Glomerular endothelial cell (primary cell): ENCODE results near the gene APLP1. TPM values are rescaled to one million over a fixed set of nuclear protein-coding genes. Genes with fewer than 3 reads are reported as not detected.
"Not testable (repeated sequence)": the region's sequence is repeated elsewhere in the genome, so short reads cannot be mapped to it uniquely, and the experiment has no call there.

Source experiments
- DNase-seq: peaks from one replicate; pipeline ENCODE4 v3.0.0-alpha.2; 2011; ENCODE audit warnings: low read depth, low spot score; ENCODE audit errors: extremely low read depth
- total RNA-seq: library from RNA; depleted of rRNA; stranded (reverse); fragments of >200 nt; gene quantifications from 2 replicates; pipeline ENCODE4 v1.2.3, GENCODE V29; 2015

The APLP1 gene
- total RNA-seq, 1 donor from 2014 or later = 14.9 TPM

DNA sequence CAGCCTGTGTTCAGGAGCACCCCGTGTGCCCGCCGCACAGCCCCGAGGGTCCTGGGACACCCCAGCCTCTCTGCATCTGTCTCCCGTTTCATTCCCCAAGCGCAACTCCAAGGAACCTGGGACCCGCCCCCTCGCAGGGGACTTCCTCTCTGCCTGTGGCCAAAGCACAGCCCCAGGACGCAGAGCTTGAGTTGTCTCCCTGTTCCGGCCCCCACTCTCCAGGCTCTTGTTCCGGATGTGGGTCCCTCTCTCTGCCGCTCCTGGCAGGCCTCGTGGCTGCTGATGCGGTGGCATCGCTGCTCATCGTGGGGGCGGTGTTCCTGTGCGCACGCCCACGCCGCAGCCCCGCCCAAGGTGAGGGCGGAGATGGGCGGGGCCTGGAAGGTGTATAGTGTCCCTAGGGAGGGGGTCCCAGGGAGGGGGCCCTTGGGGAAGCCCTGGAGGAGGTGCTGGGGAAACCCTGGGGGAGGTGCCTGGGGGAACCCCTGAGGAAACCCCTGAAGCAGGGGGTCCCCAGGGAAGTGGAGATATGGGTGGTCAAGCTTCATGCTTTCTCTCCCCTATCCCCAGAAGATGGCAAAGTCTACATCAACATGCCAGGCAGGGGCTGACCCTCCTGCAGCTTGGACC is 35.3 kb downstream of the APLP1 start:
- no peak for DNase-seq

DNA sequence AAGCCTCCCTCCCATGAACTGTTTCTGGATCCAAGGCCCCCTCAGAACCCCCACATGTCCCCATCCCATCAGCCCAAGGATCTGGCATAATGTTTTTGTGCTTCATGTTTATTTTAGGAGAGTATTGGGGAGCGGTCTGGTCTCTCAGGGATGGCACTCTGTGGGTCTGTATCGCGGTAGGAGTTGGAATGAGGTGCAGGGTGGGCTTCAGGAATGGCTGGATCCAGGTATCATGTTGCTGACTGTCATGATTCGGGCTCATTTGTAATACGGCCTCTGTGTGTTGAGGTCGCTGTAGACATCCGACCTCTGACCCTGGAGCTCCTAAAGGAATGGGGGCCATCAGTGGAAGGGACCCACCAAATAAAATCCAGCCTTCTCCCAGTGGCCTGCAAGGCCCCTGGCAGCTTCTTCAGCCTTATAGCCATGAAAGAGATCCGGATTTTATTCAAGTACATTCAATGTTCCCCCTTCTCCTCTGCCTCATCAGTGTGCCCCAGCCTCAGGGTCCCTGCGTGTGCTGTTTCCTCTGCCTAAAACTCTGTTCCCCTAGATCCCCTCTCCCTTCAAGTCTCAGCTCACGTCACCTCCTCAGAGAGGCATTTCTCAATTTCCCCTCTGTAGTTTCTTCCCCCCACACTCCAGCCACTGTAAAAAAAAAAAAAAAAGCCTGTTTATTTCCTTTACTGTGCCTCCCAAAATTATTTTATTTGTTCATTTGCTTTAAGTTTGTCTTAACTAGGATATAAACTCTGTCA is 36.1 kb downstream of the APLP1 start:
- DNase-seq = no peak

DNA sequence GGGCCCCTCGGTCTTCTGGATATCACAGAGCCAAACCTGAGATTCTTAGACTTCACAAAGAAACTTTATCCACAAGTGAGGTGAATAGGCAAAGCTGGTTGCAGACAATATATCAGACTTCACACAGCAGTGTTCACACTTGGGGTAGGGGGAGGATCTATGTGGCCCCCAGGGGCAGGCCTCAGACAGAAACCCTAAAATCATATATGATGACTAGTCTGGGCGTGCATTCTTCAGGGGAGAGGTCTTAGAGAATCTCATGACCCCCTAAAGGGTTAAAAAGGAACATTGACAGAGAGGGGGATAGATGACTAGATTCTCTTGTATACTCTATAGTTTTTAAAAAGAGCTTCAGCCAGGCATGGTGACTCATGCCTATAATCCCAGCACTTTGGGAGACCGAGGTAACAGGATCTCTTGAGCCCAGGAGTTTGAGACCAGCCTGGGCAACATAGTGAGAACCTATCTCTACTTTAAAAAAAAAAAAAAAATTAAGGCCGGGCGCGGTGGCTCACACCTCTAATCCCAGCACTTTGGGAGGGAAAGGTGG is 36.9 kb downstream of the APLP1 start:
- no peak for DNase-seq

DNA sequence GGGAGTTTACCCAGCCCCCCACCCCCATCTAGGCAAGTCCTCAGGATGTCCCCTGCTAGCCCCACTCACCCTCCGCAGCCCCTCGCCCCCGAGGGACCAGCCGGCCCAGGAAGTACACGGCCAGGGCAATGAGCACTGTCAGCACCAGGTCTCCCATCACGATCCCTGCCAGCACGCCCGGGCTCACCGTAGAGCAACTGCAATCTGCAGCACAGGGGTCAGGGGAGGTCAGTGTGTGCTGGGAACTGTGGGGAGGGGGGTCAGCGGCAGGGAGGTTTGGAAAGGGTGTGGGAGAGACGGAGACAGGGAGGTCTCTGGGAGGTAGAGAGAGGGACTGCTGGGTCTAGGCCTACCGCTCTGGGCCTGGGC is 39.0 kb downstream of the APLP1 start:
- DNase-seq = no peak

DNA sequence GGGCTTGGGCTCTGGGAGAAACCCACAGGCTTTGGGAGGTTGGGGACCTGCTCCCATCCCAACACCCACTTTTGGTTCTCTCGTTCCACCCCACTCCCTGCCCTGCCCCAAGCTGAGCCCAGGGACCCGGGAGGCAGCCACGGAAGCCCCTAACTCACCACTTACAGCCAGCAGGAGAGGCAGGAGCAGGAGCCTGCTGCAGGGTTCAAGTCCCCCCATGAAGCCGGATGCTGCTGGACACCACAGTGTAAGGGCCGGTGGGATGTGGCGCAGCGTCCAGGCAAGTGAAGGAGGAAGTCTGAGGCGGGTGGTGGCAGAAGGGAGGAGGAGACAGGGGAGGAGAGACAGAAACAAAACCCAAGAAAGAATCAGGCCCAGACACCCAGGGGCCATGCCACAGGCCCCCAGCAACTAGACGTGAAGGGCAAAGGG is 39.7 kb downstream of the APLP1 start, which contains the start of gene TYROBP:
TSS of gene TYROBP (minus strand) at position 286 of the 432 bp plus-strand sequence. CDS start at position 219, 67 bp downstream.
- no peak for DNase-seq

DNA sequence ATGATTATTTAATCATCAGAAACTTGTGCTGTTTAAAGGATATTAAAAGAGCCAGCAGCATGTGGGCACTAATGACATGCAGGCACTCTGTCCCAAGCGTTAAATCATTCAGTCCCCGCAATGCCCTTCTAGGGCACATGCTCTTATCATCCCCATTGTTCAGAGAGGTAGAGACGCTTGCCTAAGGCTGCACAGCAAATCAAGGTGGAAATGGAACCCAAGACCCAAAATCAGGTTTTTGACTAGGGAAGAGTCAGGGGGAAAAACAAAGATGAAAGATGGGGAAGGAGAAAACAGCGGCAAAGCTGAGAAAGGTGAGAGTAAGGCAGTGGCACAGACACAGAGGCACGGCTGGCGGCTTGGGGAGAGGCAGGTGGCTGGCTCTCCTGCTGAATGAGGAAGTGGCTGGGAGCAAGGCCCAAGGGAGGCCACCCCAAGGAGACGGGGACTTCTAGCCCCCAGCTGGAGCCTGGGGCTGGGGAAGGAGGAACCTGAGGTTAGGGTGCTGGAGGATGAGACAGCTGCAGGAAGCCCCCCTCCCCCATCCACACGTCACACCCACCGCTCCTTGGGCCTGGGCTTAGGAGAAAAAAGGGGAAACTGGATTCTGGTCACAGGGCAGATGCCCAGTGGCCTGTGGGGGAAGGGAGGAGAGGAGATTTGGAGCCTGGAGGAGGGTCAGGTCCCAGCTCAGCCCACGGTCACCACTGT is 40.8 kb downstream of the APLP1 start:
- no peak for DNase-seq

DNA sequence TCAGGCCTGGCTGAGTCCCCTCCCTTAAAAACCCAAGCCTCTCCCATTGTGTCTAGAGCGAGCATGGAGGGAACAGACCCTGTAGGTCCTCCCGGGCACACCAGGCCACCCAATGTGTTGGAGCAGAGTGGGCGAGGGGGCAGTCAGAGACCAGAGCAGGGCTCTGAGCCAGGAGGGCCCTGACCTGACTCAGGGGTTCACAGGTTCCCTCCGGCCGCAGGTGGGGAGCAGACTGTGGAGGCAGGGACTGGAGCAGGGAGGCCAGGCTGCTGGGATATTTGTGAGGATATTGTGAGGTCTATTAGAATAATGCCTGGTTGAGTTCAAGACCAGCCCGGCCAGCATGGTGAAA is 41.3 kb downstream of the APLP1 start:
- DNase-seq = no peak

DNA sequence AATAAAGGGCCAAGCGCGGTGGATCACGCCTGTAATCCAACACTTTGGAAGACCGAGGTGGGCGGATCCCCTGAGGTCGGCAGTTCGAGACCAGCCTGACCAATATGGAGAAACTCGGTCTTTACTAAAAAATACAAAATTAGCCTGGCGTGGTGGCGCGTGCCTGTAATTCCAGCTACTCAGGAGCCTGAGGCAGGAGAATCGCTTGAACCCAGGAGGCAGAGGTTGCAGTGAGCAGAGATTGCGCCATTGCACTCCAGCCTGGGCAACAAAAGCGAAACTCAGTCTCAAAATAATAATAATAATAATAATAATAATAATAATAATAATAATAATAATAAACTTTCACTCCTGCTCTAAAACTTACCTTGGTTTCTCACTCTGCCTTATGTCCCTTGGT is 42.0 kb downstream of the APLP1 start:
- not testable (repeated sequence) for DNase-seq

DNA sequence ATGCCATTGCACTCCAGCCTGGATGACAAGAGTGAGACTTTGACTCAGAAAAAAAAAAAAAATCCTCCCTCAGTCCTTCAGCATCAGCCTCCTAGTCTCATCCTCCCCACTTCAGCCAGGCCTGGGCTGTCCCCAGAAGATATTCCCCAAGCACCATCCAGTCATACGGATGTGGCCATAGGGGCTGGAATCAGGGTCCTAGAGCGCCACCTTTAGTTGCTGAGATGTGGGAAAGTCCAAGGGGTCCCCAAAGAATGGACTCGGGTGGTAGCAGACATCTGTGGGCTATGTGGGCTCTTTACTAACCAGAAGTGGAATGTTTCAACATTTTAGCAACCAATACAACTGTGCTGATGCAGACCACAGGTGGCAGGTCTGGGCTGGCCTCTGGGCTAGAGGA is 42.8 kb downstream of the APLP1 start:
- DNase-seq = no peak

DNA sequence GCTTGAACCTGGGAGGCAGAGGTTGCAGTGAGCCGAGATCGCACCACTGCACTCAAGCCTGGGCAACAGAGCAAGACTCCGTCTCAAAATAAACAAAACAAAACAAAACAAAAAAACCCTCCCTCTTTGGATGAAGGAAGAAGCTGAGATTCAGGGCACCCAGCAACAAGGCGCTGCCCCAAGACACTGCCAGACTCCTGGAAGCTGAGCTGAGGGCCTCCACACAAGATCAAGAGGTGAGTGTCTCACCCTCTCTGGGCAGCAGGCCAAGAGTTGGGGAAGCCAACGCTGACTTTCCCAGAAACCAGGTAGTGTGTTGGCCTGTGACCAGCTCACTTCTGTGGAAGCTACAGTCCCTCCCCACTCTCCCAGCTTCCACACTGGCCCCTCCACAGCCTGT is 43.4 kb downstream of the APLP1 start:
- DNase-seq = no peak

DNA sequence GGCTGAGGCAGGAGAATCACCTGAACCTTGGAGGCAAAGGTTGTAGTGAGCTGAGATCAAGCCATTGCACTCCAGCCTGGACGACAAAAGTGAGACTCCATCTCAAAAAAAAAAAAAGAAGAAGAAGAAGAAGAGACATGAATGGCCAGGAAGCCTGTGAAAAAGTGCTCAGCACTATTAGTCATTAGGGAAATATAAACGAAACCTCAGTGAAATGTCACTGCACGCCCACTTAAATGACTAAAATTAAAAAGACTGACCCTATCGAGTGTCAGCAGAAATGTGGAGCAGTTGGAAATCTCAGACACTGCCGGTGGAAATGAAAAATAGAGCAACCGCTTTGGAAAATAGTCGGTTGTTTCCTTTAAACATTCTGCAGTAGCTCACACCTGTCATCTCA is 45.2 kb downstream of the APLP1 start:
- DNase-seq = no peak

DNA sequence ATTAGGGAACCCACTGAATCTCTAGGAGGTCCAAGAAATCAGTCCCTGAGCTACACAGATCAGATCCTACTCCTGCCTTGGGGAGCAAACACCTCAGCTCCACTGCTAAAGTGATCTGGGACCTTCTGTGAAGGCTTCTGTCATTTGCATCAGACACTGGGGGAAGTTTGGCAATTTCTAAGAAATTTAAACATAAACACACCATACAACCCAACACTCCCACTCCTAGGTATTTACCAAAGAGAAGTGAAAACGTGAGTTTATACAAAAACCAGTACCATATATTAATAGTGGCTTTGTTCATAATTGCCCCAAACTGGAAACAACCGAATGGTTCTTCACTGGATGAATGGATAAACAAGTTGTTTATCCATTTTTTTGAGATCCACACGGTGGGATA is 47.1 kb downstream of the APLP1 start:
- no peak for DNase-seq

DNA sequence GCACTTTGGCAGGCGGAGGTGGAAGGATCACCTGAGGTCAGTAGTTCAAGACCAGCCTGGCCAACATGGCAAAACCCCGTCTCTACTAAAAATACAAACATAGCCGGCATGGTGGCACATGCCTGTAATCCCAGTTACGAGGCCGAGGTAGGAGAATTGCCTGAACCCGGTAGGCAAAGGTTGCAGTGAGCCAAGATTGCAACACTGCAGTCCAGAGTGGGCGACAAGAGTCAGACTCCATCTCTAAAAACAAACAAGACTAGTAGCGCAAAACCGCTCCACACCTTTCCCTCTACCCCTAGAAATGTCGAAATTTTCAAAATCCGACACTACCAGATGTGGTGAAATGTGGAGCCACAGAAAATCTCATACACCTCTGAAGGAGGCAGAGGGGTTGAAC is 50.9 kb downstream of the APLP1 start:
- DNase-seq = no peak

DNA sequence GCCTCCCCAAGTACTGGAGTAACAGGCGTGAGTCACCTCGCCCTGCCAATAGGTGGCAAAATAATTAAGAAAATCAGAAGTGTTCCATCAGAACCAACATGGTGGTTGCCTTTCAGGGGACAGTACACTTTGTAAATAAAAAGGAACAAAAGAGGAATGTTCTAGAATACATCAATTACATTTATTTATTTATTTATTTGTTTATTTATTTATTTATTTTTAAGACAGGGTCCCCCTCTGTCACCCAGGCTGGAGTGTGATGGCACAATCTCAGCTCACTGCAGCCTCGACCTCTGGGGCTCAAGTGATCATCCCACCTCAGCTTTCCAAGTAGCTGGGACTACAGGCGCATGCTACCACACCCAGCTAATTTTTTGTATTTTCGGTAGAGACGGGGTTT is 52.6 kb downstream of the APLP1 start:
- no peak for DNase-seq

DNA sequence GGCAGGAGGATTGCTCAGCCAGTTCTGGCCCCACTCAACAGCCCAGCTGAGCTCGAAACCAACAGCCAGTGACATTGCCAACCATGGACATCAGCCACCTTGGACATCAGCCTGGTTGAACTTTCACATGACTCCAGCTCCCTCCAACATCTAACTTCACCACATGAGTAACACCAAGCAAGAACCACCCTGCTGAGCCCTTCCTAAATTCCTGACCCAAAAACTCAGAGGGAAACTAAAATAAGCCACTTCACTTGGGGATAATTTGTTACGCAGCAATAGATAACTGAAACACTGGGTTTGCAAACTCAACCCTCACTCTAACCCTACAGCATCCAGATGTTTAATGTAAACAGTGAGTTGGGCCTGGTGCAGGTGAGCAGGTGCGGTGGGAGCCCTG is 57.1 kb downstream of the APLP1 start:
- no peak for DNase-seq

DNA sequence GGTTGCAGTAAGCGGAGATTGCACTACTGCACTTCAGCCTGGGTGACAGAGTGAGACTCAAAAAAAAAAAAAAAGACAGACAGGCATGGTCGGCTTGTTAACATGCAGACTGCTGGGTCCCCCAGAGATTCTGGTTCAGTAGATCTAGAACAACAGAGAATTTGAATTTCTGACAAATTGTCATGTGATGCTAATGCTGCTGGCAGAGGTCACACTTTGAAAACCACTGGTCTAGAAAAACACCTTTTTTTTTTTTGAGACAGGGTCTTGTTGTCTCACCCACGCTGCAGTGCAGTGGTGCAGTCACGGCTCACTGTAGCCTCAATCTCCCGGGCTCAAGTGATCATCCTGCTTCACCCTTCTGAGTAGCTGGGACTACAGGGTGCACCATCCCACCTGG is 60.1 kb downstream of the APLP1 start:
- DNase-seq = no peak

Other genes with a start within 250 kb of the APLP1 start
- 98.4 and 110 TPM in 2 replicates for gene RBM42, start 239.5 kb upstream of the APLP1 start, total RNA-seq
- 0.70 and 2.3 TPM in 2 replicates for gene ETV2, start 226.8 kb upstream of the APLP1 start, total RNA-seq
- gene COX6B1, start 220.3 kb upstream of the APLP1 start, total RNA-seq = 418 and 559 TPM in 2 replicates
- not detected in 2 replicates for gene UPK1A, start 202.1 kb upstream of the APLP1 start, total RNA-seq
- not detected in 2 replicates for gene ZBTB32, start 164.0 kb upstream of the APLP1 start, total RNA-seq
- 13.0 and 34.4 TPM in 2 replicates for gene KMT2B, start 150.6 kb upstream of the APLP1 start, total RNA-seq
- gene IGFLR1, start 126.1 kb upstream of the APLP1 start, total RNA-seq = 3.2 and 4.3 TPM in 2 replicates
- 5.6 and 8.7 TPM in 2 replicates for gene U2AF1L4, start 123.2 kb upstream of the APLP1 start, total RNA-seq
- 50.2 and 75.0 TPM in 2 replicates for gene PSENEN, start 122.9 kb upstream of the APLP1 start, total RNA-seq
- 9.7 and 18.7 TPM in 2 replicates for gene LIN37, start 120.0 kb upstream of the APLP1 start, total RNA-seq
- gene HSPB6, start 111.5 kb upstream of the APLP1 start, total RNA-seq = 1.8 and 3.2 TPM in 2 replicates
- 4.0 and 14.8 TPM in 2 replicates for gene PROSER3, start 110.4 kb upstream of the APLP1 start, total RNA-seq
- gene ARHGAP33, start 93.0 kb upstream of the APLP1 start, total RNA-seq = 0.53 and 5.0 TPM in 2 replicates
- gene PRODH2, start 55.7 kb upstream of the APLP1 start, total RNA-seq = not detected in 2 replicates
- not detected in 2 replicates for gene NPHS1, start 16.1 kb upstream of the APLP1 start, total RNA-seq
- gene KIRREL2, start 11.7 kb upstream of the APLP1 start, total RNA-seq = not detected in 2 replicates
- 2.7 and 3.6 TPM in 2 replicates for gene NFKBID, start 32.0 kb downstream of the APLP1 start, total RNA-seq
- not detected in 2 replicates for gene HCST, start 34.0 kb downstream of the APLP1 start, total RNA-seq
- gene TYROBP, start 39.7 kb downstream of the APLP1 start, total RNA-seq = not detected in 2 replicates
- 13.3 and 24.3 TPM in 2 replicates for gene LRFN3, start 67.8 kb downstream of the APLP1 start, total RNA-seq
- 19.8 and 29.1 TPM in 2 replicates for gene SDHAF1, start 126.6 kb downstream of the APLP1 start, total RNA-seq
- gene SYNE4, start 140.2 kb downstream of the APLP1 start, total RNA-seq = not detected in 2 replicates
- 22.5 and 35.5 TPM in 2 replicates for gene ALKBH6, start 145.6 kb downstream of the APLP1 start, total RNA-seq
- 14.0 TPM in 2 replicates for gene CLIP3, start 164.3 kb downstream of the APLP1 start, total RNA-seq
- gene THAP8, start 185.7 kb downstream of the APLP1 start, total RNA-seq = 10.3 and 13.9 TPM in 2 replicates
- gene WDR62, start 186.3 kb downstream of the APLP1 start, total RNA-seq = 2.3 and 4.8 TPM in 2 replicates
- gene OVOL3, start 242.6 kb downstream of the APLP1 start, total RNA-seq = not detected in 2 replicates
- 38.7 and 51.9 TPM in 2 replicates for gene POLR2I, start 246.3 kb downstream of the APLP1 start, total RNA-seq
- 246 and 286 TPM in 2 replicates for gene TBCB, start 246.9 kb downstream of the APLP1 start, total RNA-seq